SK-N-SH treated with all-trans-retinoic acid at 6 μM for 48 hours (cell line): ENCODE results near the gene GRID1.

Experiments
- ARNTL ChIP-seq: fragments of 450-650 bp; formaldehyde crosslinking; IDR thresholded peaks from 2 replicates; pipeline ENCODE4 v1.5.0; 2020; ENCODE audit warnings: low read depth, mild to moderate bottlenecking, moderate library complexity, borderline replicate concordance
- CSDC2 ChIP-seq: fragments of 250-450 bp; sonication (Bioruptor Pico); IDR thresholded peaks from 2 replicates; pipeline ENCODE4 v1.5.0; 2020; ENCODE audit warnings: mild to moderate bottlenecking, moderate library complexity
- ESRRG ChIP-seq: fragments of 250-450 bp; sonication (Bioruptor Pico); IDR thresholded peaks from 2 replicates; pipeline ENCODE4 v1.6.1; 2021; ENCODE audit warnings: mild to moderate bottlenecking
- ISL1 ChIP-seq: fragments of 250-450 bp; sonication (Bioruptor Pico); IDR thresholded peaks from 2 replicates; pipeline ENCODE4 v2.1.2; 2022; ENCODE audit warnings: mild to moderate bottlenecking, moderate library complexity
- PATZ1 ChIP-seq: fragments of 250-450 bp; sonication (Bioruptor Pico); IDR thresholded peaks from 2 replicates; pipeline ENCODE4 v1.8.0; 2020; ENCODE audit warnings: mild to moderate bottlenecking, moderate library complexity, borderline replicate concordance
- SNAI2 ChIP-seq: fragments of 250-450 bp; sonication (Bioruptor Pico); IDR thresholded peaks from 2 replicates; pipeline ENCODE4 v1.5.0; 2020; ENCODE audit warnings: mild to moderate bottlenecking, moderate library complexity
- TCF4 ChIP-seq: fragments of 250-450 bp; sonication (Bioruptor Pico); IDR thresholded peaks from 2 replicates; pipeline ENCODE4 v1.8.0; 2021; ENCODE audit warnings: mild to moderate bottlenecking, moderate library complexity, borderline replicate concordance
- TOX ChIP-seq: fragments of 250-450 bp; sonication (Bioruptor Pico); IDR thresholded peaks from 2 replicates; pipeline ENCODE4 v1.8.0; 2021; ENCODE audit warnings: mild to moderate bottlenecking, moderate library complexity, borderline replicate concordance
- TSHZ2 ChIP-seq: fragments of 250-450 bp; sonication (Bioruptor Pico); IDR thresholded peaks from 2 replicates; pipeline ENCODE4 v1.5.0; 2020; ENCODE audit warnings: mild to moderate bottlenecking, moderate library complexity
- ZC3H10 ChIP-seq: fragments of 250-450 bp; sonication (Bioruptor Pico); IDR thresholded peaks from 2 replicates; pipeline ENCODE4 v1.5.1; 2021; ENCODE audit warnings: mild to moderate bottlenecking, moderate library complexity
- ZFP3 ChIP-seq: fragments of 250-450 bp; sonication (Bioruptor Pico); IDR thresholded peaks from 2 replicates; pipeline ENCODE4 v1.5.0; 2020; ENCODE audit warnings: mild to moderate bottlenecking, moderate library complexity

GRCh38 chr10:85826377-85826776 is 540.2 kb downstream of the GRID1 start:
- TF ChIP-seq PATZ1 (CRISPR knock-in tag) (no peak), ARNTL (CRISPR knock-in tag) (no peak), ESRRG (CRISPR knock-in tag) (no peak), ZC3H10 (CRISPR knock-in tag) (no peak), TSHZ2 (no peak), TOX (CRISPR knock-in tag) (no peak), SNAI2 (no peak), CSDC2 (CRISPR knock-in tag) (no peak), TCF4 (CRISPR knock-in tag) (no peak), ZFP3 (CRISPR knock-in tag) (no peak), ISL1 (CRISPR knock-in tag) (no peak)
